NB4 (cell line): ENCODE data around the gene PHC3.

Experiments
- POLR2A ChIP-seq: IDR thresholded peaks from 2 replicates; pipeline ENCODE4 v1.6.1; 2011; ENCODE audit warnings: mild to moderate bottlenecking; ENCODE audit not compliant: insufficient read length; ENCODE audit errors: extremely low read depth
- TF ChIP-seq, protein P1 (sequence below): IDR thresholded peaks from 2 replicates; pipeline ENCODE4 v1.6.1; 2011; ENCODE audit warnings: low read depth, low read length

DNA sequence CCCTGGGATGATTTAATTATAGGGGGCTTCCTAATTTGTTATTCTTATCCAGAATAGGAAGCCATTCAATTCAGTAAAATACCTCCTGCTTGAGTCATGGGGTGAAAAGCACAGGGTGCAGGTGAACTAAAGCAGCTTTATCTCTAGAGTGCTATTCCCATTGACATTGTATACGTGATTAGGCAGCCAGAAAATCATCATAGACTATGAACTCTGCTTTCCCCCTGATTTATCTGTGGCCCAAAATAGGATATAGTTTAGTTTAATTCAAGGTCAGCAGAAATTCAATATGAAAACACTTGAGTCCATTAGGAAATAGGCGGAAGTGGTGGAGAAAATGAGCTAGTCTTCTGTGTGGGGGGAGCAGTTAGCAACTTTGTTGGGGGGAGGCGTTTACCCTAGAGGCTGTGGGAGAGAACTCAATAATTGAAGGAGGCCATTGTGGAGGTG is 22.5 kb upstream of the PHC3 start:
- TF ChIP-seq, protein P1, sequence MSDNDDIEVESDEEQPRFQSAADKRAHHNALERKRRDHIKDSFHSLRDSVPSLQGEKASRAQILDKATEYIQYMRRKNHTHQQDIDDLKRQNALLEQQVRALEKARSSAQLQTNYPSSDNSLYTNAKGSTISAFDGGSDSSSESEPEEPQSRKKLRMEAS = no peak
- TF ChIP-seq POLR2A = no peak
